Fibroblast of upper back skin (primary cell): Measurements from ENCODE around the gene NAP1L4.

ENCODE experiments used
- DNase-seq: peaks from one replicate; pipeline ENCODE4 v3.0.0-alpha.2; 2013

Gene NAP1L4

DNA sequence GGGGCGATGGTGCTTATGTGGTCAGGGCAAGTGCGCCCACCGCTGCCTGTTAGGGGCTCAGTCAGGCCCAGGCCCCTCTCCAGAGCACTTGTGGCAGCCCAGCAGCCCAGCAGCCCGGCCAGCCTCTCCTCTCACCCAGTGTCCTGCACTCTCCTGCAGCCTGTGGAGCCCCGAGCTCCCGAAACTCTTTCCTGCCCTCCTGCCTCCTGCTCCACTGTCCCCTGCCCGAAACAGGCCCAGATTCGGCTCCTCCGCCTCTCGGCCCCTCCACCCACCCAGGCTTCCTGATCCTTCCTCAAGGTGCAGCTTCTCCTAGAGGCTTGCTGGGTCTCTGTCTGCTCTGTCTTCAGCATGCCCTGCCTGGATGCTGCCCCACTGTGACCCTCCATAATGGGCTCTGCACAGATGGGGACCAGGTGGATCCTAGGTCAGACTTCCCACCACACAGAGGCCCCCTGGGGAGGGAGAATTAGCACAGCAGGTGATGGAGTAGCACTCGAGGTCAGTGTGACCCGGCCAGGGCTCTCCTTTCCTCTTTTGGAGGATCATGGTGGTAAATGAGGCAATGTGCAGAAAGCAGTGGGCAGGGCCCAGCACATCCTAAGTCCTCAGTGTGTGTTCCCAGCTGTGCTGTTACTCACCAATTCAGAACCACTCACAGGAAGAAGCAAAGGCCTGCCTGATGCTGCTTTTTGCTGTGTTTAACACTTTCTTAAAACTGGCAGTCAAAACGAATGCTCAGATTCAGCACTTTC lies 18.6 kb upstream of the NAP1L4 start:
- DNase-seq = no peak

GRCh38 chr11:3010004-3010403 lies 17.9 kb upstream of the NAP1L4 start:
- DNase-seq = no peak

GRCh38 chr11:3009481-3009880 lies 17.4 kb upstream of the NAP1L4 start:
- no peak for DNase-seq

DNA sequence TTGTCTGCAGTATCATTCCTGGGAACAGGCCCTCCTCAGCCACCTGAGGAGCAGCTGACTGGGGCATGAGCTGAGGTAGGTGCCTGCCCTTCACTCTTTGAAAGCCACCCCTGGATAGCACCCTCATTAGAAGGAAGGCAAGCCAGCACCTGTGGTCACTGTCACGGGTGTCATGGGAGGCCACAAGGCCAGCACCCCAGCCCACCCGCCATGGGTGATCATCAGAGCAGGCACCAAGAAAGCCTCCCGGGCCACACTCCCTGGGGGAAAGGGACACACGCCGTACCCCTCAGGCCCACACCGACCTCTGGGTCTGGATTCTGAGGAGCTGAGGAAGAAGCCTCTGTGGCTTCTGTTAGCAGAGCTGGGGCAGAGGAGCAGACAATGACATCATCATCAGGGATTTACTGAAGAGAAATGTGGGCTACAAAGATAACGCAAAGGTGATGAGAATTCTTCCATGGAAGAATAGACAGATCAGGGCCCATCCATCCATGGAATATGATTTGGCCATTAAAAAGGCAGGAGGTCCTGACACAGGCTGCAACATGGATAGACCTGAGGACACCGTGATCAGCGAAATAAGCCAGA lies 16.7 kb upstream of the NAP1L4 start:
- DNase-seq = no peak

DNA sequence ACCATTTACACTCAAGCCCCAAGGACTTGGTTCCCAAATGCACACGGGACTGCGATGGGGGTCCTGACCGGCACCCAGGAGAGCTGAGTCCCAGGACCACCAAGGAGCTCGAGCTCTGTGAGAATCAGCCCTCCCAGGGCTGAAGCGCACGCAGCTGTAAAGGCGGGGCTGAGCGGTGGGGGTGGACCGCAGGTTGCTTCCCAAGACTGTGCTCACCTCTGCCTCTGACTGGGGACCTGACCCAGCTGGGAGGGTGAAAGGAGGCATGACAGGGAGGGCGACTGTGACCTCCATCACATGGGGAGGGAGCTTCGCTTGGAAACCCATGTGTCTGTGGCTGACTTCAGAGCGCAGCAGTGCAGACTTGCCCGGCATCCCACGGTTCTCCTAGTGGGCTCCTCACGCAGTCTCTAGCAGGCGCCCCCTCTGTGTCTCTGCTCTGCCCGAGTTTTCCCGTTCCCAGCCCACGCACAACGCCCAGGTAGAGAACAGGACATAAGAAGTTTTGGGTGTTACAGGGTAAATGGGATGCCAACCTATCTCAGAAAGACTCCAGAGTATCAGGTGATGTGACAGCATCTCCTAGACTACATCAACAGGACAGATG lies 15.4 kb upstream of the NAP1L4 start:
- no peak for DNase-seq

GRCh38 chr11:3006505-3007260 lies 14.6 kb upstream of the NAP1L4 start:
- no peak for DNase-seq

GRCh38 chr11:3004481-3004880 lies 12.4 kb upstream of the NAP1L4 start:
- DNase-seq = no peak

- DNase-seq = no peak
These were observed 11.5 kb upstream of the NAP1L4 start for GRCh38 chr11:3003396-3004231.

GRCh38 chr11:3002871-3003270 lies 10.7 kb upstream of the NAP1L4 start:
- no peak for DNase-seq

GRCh38 chr11:3002351-3002861 lies 10.3 kb upstream of the NAP1L4 start:
- DNase-seq = no peak

GRCh38 chr11:3001496-3001895 lies 9.4 kb upstream of the NAP1L4 start:
- DNase-seq = no peak

DNA sequence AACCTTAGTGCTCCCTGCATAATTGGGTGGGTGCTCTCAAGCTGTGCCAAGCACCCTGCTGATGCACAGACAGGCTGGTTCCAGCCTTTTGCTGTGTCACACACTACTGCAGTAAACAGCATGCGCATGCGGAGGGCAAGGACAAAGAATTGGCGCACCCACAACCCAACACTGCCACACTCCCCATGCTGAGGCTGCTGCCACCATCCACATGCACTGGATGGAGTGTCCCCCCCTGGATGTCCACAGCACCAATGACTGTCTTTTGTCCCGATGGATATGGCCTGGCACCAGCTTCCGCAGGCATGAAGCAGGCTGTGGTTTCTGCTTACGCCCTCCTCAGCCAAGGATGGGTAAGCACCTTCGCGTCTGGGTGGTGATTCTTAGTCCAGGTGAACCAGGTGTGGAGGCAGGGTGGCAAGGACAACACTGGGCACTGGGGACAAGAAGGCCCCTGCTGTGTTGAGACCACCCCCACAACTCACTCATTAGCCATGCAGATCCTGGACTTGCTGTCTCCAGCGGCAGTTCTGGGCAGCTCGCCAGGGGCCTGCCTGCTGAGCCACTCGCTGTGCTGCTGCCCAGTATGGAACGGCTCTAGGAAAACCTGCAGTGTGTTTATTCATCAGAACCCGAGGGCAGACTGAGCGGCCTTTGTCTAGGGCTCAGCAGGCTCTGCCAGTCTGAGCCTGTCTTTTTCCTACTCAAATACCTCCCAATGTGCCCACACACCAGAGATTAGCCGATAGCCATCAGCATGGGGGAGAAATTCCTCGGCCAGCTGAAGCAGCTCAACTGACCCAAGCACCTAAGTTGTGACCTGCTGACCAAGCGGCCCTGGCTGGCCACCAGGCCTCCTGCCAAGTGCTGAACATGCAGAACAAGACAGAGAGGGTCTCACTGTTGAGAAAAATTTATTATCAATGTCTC lies 8.2 kb upstream of the NAP1L4 start:
- peak; percentile 36 for DNase-seq

DNA sequence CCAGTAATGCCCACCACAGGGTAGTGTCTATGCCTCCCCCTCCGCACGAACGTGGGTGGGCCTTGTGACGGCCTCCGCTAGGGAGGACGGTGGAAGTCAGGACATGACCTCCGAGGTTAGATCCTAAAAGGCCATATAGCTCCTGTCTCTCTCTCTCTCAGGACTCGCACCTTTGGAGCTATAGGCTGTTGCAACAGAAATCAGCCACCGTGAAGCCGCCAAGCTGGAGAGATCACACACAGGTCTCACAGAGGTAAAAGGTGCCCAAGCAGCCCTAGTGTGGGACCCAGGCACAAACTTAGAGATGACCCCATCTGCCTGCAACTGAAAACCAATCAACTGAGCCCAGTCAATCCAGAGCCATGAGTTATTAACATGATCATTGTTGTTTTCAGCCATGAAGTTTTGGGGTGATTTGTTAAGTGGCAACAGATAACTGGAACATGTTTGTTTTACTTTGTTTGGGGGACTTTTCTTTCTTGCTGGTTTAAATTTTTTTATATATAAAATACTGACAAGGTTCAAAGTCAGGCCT lies 7.4 kb upstream of the NAP1L4 start:
- DNase-seq = no peak

DNA sequence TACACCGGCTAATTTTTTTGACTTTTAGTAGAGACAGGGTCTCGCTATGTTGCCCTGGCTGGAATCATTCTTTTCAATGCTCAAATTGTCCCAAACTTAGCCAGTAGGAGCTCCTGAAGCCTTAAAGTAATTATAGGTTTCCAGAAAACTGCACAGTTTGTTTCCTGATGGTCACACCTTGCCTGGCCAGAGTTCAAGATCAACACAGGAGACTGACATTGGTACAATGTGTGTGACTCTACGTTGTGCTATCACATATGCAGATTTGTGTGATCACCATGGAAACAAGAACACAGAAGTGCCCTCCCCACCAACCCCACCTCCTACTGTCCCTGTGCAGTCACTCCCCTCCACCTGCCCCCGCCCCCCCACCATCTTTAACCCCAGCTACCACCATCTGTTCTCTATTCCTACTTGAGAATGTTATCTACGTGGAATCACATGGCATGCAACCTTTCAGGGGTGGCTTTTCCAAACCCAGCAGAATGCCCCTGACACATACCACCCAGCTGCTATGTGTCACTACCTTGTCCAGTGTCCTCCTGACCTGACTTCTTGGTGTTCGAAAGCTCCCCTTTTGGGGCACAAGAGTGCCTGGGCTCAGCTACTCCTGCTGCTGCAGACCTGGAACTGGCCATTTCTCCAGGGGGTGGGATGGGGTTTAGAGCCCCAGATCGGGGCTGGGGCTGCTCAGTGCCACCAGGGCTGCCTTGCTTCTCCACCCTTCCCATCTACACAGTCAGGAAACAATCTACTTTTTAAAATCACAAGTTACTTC lies 6.1 kb upstream of the NAP1L4 start:
- DNase-seq = no peak

DNA sequence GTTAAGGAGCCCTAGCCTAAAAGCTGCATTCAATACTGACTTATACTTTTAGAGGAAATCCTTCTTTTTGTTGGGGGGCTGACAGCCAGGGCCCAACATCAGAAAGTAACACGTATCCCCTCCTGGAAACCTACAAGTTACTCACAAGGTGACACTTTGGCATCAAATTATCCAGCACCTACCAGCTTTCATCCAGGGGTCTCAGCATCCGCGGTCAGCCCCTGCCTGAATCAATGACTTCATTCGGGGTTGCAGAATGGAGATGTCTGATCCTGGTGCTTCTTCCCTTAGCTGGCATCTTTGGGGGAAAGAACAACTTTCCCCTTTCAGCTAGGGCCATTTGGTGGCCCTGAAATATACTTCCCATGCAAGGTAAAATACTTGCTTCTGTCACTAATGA lies 5.3 kb upstream of the NAP1L4 start:
- no peak for DNase-seq

DNA sequence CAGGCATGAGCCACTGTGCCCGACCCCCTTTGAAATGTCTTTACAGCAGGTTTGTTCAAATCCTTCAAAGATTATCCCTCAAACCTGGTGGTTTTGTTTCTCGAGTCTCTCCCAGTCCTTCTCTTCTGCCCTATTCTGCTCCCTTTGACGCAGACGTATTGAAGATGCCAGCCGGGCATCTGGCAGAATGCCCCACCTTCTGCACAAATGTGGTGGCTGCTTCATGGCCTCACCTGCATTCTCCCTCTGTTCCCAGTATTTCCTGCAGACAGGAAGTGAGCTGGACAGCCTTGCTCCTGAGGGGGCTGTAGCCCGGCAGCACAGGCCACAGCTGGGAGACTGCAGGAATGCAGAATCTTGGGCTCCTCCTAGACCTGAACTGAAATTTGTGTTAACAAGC lies 4.8 kb upstream of the NAP1L4 start:
- no peak for DNase-seq

DNA sequence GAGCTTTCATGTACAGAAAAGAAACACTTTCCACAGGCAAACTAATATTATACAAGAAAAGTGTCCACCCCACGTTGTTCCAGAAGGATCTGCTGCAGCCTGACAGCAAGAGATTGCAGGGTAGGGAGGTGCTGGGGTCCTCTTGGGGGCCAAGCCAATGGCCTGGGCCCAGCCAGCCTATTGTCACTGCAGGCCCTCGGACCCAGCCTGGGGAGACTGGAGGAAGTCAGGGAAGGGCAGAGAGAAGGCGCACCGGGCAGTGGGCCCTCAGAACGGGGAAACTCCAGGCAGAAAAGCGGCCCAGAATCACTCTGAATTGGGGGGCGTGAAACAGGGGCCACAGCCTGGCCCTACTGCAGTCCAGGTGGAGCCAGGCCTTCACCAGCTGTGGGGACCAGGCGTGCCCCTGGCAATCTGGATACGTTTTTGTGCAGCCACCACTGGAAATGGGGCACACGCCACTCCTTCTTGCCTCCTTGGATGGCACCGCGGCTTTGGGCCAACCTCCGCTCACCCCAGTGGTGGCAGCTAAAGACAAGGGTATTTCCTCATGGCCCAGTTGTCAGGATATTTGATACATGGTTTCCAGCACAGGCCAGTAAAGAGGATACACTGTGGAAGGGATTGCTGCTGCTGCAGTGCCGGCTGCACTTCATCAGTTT lies 3.9 kb upstream of the NAP1L4 start:
- no peak for DNase-seq

DNA sequence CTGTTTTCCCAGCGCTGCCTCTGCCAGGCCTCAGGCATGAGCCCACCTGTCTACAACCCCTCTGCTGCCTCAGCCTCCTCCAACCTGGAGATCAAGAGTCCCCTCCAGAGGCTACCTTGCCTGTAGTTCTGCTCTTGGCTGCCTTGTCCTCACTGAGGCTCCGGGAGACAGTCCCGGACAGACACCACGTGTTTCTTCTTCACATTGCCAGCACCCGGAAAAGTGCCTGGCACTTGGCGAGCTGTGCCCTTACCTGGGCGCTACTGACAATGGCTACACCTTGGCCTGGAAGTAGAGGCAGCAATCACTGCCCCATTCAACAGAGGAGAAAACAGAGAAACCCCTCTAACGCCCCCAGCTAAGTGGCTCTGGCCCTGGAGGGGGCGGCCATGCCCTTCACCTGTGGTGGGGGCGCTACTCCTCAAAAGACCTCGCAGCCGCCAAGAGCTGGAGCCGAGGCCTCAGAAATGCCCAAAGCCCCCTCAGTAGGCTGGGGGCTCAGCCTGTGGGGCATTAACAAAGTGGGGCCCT lies 3.0 kb upstream of the NAP1L4 start:
- DNase-seq = no peak

- no peak for DNase-seq
These were observed 2.2 kb upstream of the NAP1L4 start for GRCh38 chr11:2994336-2994730.

GRCh38 chr11:2992997-2993325 lies 832 bp upstream of the NAP1L4 start:
- DNase-seq = no peak
